EL (cell line): Measurements from ENCODE around the gene MOB3A.
"Not testable (repeated sequence)": the region's sequence is repeated elsewhere in the genome, so short reads cannot be mapped to it uniquely, and the experiment has no call there.

Experiments used
- DNase-seq: peaks from one replicate; pipeline ENCODE4 v3.0.0-alpha.2; 2016

The MOB3A gene

GRCh38 chr19:2042485-2043250 is 53.5 kb downstream of the MOB3A start:
- no peak for DNase-seq

GRCh38 chr19:2041683-2042484 is 54.2 kb downstream of the MOB3A start:
- DNase-seq, result peak; percentile 83

GRCh38 chr19:2041433-2041682 is 54.8 kb downstream of the MOB3A start:
- no peak for DNase-seq

- no peak for DNase-seq
Measured at GRCh38 chr19:2040647-2041432, 55.3 kb downstream of the MOB3A start.

- DNase-seq, result no peak
Measured at GRCh38 chr19:2039959-2040646, 56.0 kb downstream of the MOB3A start.

GRCh38 chr19:2039089-2039958 is 56.8 kb downstream of the MOB3A start:
- DNase-seq, result no peak

- no peak for DNase-seq
Measured at GRCh38 chr19:2038284-2039088, 57.6 kb downstream of the MOB3A start.

- DNase-seq, result no peak
Measured at GRCh38 chr19:2037651-2038255, 58.4 kb downstream of the MOB3A start.

- no peak for DNase-seq
Measured at GRCh38 chr19:2036424-2036823, 59.7 kb downstream of the MOB3A start.

- no peak for DNase-seq
Measured at GRCh38 chr19:2035590-2035991, 60.5 kb downstream of the MOB3A start.

GRCh38 chr19:2034729-2035589 is 61.2 kb downstream of the MOB3A start:
- peak; percentile 28 for DNase-seq

- DNase-seq, result not testable (repeated sequence)
Measured at GRCh38 chr19:2034253-2034652, 61.9 kb downstream of the MOB3A start.

- no peak for DNase-seq
Measured at GRCh38 chr19:2033825-2034159, 62.3 kb downstream of the MOB3A start.

GRCh38 chr19:2033115-2033824 is 62.9 kb downstream of the MOB3A start:
- no peak for DNase-seq

- DNase-seq, result peak; percentile 89
Measured at GRCh38 chr19:2032296-2032941, 63.7 kb downstream of the MOB3A start.

GRCh38 chr19:2027361-2027760 is 68.8 kb downstream of the MOB3A start:
- DNase-seq, result peak; percentile 37

- DNase-seq, result no peak
Measured at GRCh38 chr19:2026770-2027169, 69.4 kb downstream of the MOB3A start.

GRCh38 chr19:2022289-2022688 is 73.8 kb downstream of the MOB3A start:
- no peak for DNase-seq
